ENCODE measurements around the gene GRID2. TPM values are rescaled to one million over a fixed set of nuclear protein-coding genes. Genes with fewer than 3 reads are reported as not detected.

The GRID2 gene
- total and polyA plus RNA-seq, 10 of the 15 experiments (the other 5 are each of a cell fraction or from before 2014, with no cell fraction given) = not detected

DNA sequence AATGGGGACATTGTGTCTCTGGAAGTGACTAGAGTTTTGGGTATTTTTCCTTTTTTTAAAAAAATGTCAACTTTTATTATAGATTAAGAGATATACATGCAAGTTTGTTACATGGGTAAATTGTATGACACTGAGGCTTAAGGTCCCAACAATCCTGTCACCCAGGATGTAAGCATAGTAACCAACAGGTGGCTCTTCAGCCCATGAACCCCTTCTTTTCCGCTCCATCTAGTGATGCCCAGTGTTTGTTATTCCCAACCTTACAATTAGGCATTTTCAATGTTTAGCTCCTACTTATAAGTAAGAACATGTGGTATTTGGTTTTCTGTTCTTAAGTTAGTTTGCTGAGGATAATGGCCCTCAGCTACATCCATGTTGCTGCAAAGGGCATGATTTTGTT, 102.7 kb downstream of the GRID2 start:
- WGBS (ENCODE audit: insufficient coverage, insufficient replicate concordance, low lambda C conversion rate, missing lambda C conversion rate) = 40% methylated on average over 1 of the region's 1 CpG
- H3K27me3 ChIP-seq (replicated peaks in 1 of 2; ENCODE audit: control insufficient read depth in 2 of 2, insufficient read depth in 2 of 2, low read length in 1 of 2) = no peaks in the 10 kb centered on the region
- POLR2A ChIA-PET = no interaction called here
- no peaks in the 10 kb centered on the region for H4K20me1 ChIP-seq (ENCODE audit: control insufficient read depth, insufficient read depth)
- intact Hi-C loops (cut with micrococcal nuclease; ENCODE audit: unreplicated experiment) = no loop called here
- no peak for ATAC-seq
- H3K36me3 ChIP-seq (ENCODE audit: control insufficient read depth in 2 of 2, insufficient read depth in 2 of 2, low read length in 1 of 2) = no peaks in the 10 kb centered on the region
- CTCF ChIA-PET = no interaction called here
- in situ Hi-C loops (cut with MboI) = no loop called here
- H3K79me2 ChIP-seq (ENCODE audit: control insufficient read depth, insufficient read depth, low read length) = no peaks in the 10 kb centered on the region
- no peaks in the 10 kb centered on the region for H3K4me1 ChIP-seq (ENCODE audit: control insufficient read depth, insufficient read depth, low read length)
- SMC1A ChIA-PET (ENCODE audit: uncharacterized antibody, unreplicated experiment) = no interaction called here
- H3K27ac ChIP-seq (ENCODE audit: control insufficient read depth, insufficient read depth) = no peak overlapping the region
- H3K4me2 ChIP-seq (ENCODE audit: control insufficient read depth, insufficient read depth) = no peak overlapping the region
- FAIRE-seq = no peak
- DNase-seq (ENCODE audit: low read depth, low spot score) = no peak
- no peak overlapping the region for H3K9ac ChIP-seq (ENCODE audit: control insufficient read depth, insufficient read depth, low read length)
- H3K9me3 ChIP-seq (replicated peaks; ENCODE audit: control insufficient read depth, insufficient read depth, low read length) = no peaks in the 10 kb centered on the region
- no peak for TF ChIP-seq MTA3 (IDR thresholded peaks at IDR 0.05; ENCODE audit: borderline replicate concordance, low read length)
- no peak for TF ChIP-seq ZNF24 (IDR thresholded peaks at IDR 0.05)
- no peak for TF ChIP-seq CBX3 (IDR thresholded peaks at IDR 0.05; ENCODE audit: borderline replicate concordance, low read depth)
- RAD21 ChIA-PET (ENCODE audit: unreplicated experiment) = no interaction called here
- BruUV-seq (replicated peaks) = no TSS peak
- H3K4me3 ChIP-seq = no peak overlapping the region
- no peak overlapping the region for H2AFZ ChIP-seq (ENCODE audit: control insufficient read depth, low read depth, low read length)

DNA sequence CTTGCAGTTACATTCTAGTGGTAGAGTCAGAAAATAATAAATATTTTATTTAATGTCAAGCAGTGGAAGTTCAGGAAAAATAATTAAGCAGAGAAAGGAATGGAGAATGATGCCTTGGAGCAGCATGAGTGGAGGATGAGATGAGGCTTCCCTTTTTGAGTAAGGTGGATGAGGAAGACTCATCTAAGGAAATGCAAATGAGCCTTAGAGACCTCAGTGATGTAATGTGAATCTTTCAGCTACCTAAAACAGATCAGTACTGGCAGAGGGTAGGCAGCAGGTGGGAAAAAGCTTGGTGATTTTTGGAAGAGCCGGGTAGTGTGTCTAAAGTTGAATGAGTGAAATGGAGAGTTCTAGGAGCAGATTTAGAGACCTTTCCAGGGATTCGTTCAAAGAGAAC, 118.2 kb downstream of the GRID2 start:
- no peak overlapping the region for H3K4me3 ChIP-seq
- peak; percentile 69 for TF ChIP-seq JUNB (IDR thresholded peaks at IDR 0.05)
- TF ChIP-seq IKZF2 (IDR thresholded peaks at IDR 0.05) = 0 out of 4 replicates have a peak, but pooled peaks of 1 of the 2 experiments have one; percentile 13
- TF ChIP-seq, protein P1, sequence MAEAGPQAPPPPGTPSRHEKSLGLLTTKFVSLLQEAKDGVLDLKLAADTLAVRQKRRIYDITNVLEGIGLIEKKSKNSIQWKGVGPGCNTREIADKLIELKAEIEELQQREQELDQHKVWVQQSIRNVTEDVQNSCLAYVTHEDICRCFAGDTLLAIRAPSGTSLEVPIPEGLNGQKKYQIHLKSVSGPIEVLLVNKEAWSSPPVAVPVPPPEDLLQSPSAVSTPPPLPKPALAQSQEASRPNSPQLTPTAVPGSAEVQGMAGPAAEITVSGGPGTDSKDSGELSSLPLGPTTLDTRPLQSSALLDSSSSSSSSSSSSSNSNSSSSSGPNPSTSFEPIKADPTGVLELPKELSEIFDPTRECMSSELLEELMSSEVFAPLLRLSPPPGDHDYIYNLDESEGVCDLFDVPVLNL (IDR thresholded peaks at IDR 0.05; ENCODE audit: low read depth, low read length) = no peak
- TF ChIP-seq NR2C2 (IDR thresholded peaks at IDR 0.05; ENCODE audit: borderline replicate concordance, control insufficient read depth, insufficient read length, low read depth) = no peak
- no peaks in the 10 kb centered on the region for H3K4me1 ChIP-seq (ENCODE audit: control insufficient read depth, insufficient read depth, low read length)
- FAIRE-seq = no peak
- no peaks in the 10 kb centered on the region for H4K20me1 ChIP-seq (ENCODE audit: control insufficient read depth, insufficient read depth)
- ChIA-PET CTCF (no interaction called here), SMC1A (ENCODE audit: uncharacterized antibody, unreplicated experiment) (interaction anchor here (1.0 kb wide), 1 partner anchor 23 kb away, joined by 5 read pairs; no protein-coding TSS in a partner anchor), RAD21 (ENCODE audit: unreplicated experiment) (no interaction called here), POLR2A (no interaction called here)
- no peak for DNase-seq (ENCODE audit: low read depth, low spot score)
- no peaks in the 10 kb centered on the region for H3K79me2 ChIP-seq (ENCODE audit: control insufficient read depth, insufficient read depth, low read length)
- intact Hi-C loops (cut with micrococcal nuclease; ENCODE audit: unreplicated experiment) = no loop called here
- no peak overlapping the region for H2AFZ ChIP-seq (ENCODE audit: control insufficient read depth, low read depth, low read length)
- no peaks in the 10 kb centered on the region for H3K36me3 ChIP-seq (ENCODE audit: control insufficient read depth in 2 of 2, insufficient read depth in 2 of 2, low read length in 1 of 2)
- no peaks in the 10 kb centered on the region for H3K9me3 ChIP-seq (replicated peaks; ENCODE audit: control insufficient read depth, insufficient read depth, low read length)
- H3K9ac ChIP-seq (ENCODE audit: control insufficient read depth, insufficient read depth, low read length) = no peak overlapping the region
- BruUV-seq (replicated peaks) = no TSS peak
- no peak overlapping the region for H3K4me2 ChIP-seq (ENCODE audit: control insufficient read depth, insufficient read depth)
- H3K27ac ChIP-seq (ENCODE audit: control insufficient read depth, insufficient read depth) = no peak overlapping the region
- WGBS (ENCODE audit: insufficient coverage, insufficient replicate concordance, low lambda C conversion rate, missing lambda C conversion rate) = 0% methylated on average over 2 of the region's 2 CpGs
- peak; percentile 90 for ATAC-seq
- H3K27me3 ChIP-seq (replicated peaks in 1 of 2; ENCODE audit: control insufficient read depth in 2 of 2, insufficient read depth in 2 of 2, low read length in 1 of 2) = no peaks in the 10 kb centered on the region
- in situ Hi-C loops (cut with MboI) = no loop called here

Measured in GM12878 (cell line).